IPS-NIHi7 (cell line): Measurements from ENCODE around the gene GNS.
A peak's percentile ranks its signal among the peaks of the same experiment; 100 is the strongest.

Experiments
- DNase-seq: peaks from one replicate; pipeline ENCODE4 v3.0.0; 2012; ENCODE audit warnings: mixed read lengths; ENCODE audit errors: extremely low spot score

Gene GNS

GRCh38 chr12:64759035-64759894 is at the start of gene GNS:
GNS (minus strand) TSS chr12:64759406; CDS start chr12:64759276, 130 bp downstream.
- peak; percentile 100 for DNase-seq

- no peak for DNase-seq
These were observed 48.9 kb upstream of the GNS start for GRCh38 chr12:64808110-64808509.

- no peak for DNase-seq
These were observed 47.6 kb upstream of the GNS start for GRCh38 chr12:64806593-64807460.

GRCh38 chr12:64806173-64806572 is 47.0 kb upstream of the GNS start:
- no peak for DNase-seq

- peak; percentile 90 for DNase-seq
These were observed 43.1 kb upstream of the GNS start for GRCh38 chr12:64802180-64802775.

- DNase-seq: peak; percentile 26
These were observed 42.2 kb upstream of the GNS start for GRCh38 chr12:64801381-64801780.

- no peak for DNase-seq
These were observed 41.4 kb upstream of the GNS start for GRCh38 chr12:64800640-64801039.

GRCh38 chr12:64798165-64798564 is 39.0 kb upstream of the GNS start:
- DNase-seq: no peak

- DNase-seq: no peak
These were observed 38.0 kb upstream of the GNS start for GRCh38 chr12:64797156-64797555.

GRCh38 chr12:64796205-64796845 is 37.1 kb upstream of the GNS start:
- peak; percentile 62 for DNase-seq

- DNase-seq: no peak
These were observed 35.1 kb upstream of the GNS start for GRCh38 chr12:64794305-64794704.

GRCh38 chr12:64793610-64794009 is 34.4 kb upstream of the GNS start:
- DNase-seq: no peak

- DNase-seq: no peak
These were observed 32.9 kb upstream of the GNS start for GRCh38 chr12:64792128-64792527.

GRCh38 chr12:64791036-64791435 is 31.8 kb upstream of the GNS start:
- DNase-seq: no peak

GRCh38 chr12:64790166-64790565 is 31.0 kb upstream of the GNS start:
- no peak for DNase-seq

- DNase-seq: no peak
These were observed 26.6 kb upstream of the GNS start for GRCh38 chr12:64785838-64786237.

GRCh38 chr12:64782191-64782876 is 23.1 kb upstream of the GNS start:
- no peak for DNase-seq

GRCh38 chr12:64781280-64782190 is 22.3 kb upstream of the GNS start:
- DNase-seq: peak; percentile 23

- DNase-seq: peak; percentile 54
These were observed 21.5 kb upstream of the GNS start for GRCh38 chr12:64780531-64781279.
